Left ventricle myocardium inferior (tissue), 1 donor: ENCODE results near the gene GLYR1. TPM values are rescaled to one million over a fixed set of nuclear protein-coding genes. Genes with fewer than 3 reads are reported as not detected.

ENCODE experiments used
- DNase-seq: peaks from one replicate; pipeline ENCODE4 v3.0.0-alpha.2; 2020
- H3K27ac ChIP-seq: fragments of 200-600 bp; replicated peaks from 2 replicates; pipeline ENCODE4 v1.8.0; 2021
- H3K27me3 ChIP-seq: fragments of 200-600 bp; 2 replicates; pipeline ENCODE4 v1.8.0; 2021; ENCODE audit warnings: low read depth
- H3K36me3 ChIP-seq: fragments of 200-600 bp; 2 replicates; pipeline ENCODE4 v1.8.0; 2021
- H3K4me1 ChIP-seq: fragments of 200-600 bp; 2 replicates; pipeline ENCODE4 v1.8.0; 2021
- H3K4me3 ChIP-seq: fragments of 200-600 bp; 2 replicates; pipeline ENCODE4 v1.8.0; 2021; ENCODE audit warnings: mild to moderate bottlenecking, moderate library complexity
- H3K9me3 ChIP-seq: fragments of 200-600 bp; replicated peaks from 2 replicates; pipeline ENCODE4 v1.8.0; 2021
- intact Hi-C: fragments of 100-400 bp; cut with micrococcal nuclease; formaldehyde crosslinking; loops from one replicate; pipeline ENCODE4 v1.11.0; 2022
- total RNA-seq: library from RNA; stranded (reverse); fragmentation: NEBNext Ultra II Directional; extraction: Animal tissue kit (Norgen Biotek cat#: 25700); gene quantifications from one replicate; pipeline ENCODE4 v1.2.1, GENCODE V29; 2021
- TF ChIP-seq, protein P1 (sequence below): fragments of 200-600 bp; IDR thresholded peaks from 2 replicates; pipeline ENCODE4 v1.8.0; 2021; ENCODE audit warnings: antibody characterized with exemption, mild to moderate bottlenecking, borderline replicate concordance
- donor health status: DM: no; HTN: yes; CAD: no; lungs with severe emphysema.

GLYR1 gene
- total RNA-seq, 1 donor from 2014 or later: 86.7 TPM

DNA sequence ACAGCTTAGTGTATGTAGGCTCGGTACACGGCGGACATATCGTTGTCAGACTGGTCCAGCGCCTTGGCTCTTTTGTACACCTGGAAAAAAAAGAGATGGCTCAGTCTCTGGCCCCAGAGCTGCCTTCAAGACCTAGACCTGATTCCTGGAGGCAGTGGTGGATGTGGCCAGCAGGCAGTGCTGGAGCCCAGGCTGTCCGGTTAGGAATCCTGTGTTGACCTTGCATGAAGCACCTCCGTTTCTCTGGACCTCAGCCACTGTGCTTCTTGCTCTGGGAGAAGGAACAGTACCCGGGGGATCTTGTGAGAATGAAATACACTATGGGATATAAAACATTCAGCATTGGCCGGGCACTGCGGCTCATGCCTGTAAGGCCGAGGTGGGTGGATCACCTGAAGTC is 41.9 kb downstream of the GLYR1 start:
- H3K4me1 ChIP-seq: peaks cover 54% of the 10 kb centered on the region
- TF ChIP-seq, protein P1, sequence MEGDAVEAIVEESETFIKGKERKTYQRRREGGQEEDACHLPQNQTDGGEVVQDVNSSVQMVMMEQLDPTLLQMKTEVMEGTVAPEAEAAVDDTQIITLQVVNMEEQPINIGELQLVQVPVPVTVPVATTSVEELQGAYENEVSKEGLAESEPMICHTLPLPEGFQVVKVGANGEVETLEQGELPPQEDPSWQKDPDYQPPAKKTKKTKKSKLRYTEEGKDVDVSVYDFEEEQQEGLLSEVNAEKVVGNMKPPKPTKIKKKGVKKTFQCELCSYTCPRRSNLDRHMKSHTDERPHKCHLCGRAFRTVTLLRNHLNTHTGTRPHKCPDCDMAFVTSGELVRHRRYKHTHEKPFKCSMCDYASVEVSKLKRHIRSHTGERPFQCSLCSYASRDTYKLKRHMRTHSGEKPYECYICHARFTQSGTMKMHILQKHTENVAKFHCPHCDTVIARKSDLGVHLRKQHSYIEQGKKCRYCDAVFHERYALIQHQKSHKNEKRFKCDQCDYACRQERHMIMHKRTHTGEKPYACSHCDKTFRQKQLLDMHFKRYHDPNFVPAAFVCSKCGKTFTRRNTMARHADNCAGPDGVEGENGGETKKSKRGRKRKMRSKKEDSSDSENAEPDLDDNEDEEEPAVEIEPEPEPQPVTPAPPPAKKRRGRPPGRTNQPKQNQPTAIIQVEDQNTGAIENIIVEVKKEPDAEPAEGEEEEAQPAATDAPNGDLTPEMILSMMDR: peak; percentile 61
- DNase-seq: peak; percentile 51
- intact Hi-C loops: no loop called here
- no peaks in the 10 kb centered on the region for H3K9me3 ChIP-seq
- no peak overlapping the region for H3K4me3 ChIP-seq
- peak overlapping the region; percentile 95 for H3K27ac ChIP-seq
- H3K27me3 ChIP-seq: no peaks in the 10 kb centered on the region
- H3K36me3 ChIP-seq: peaks cover 59% of the 10 kb centered on the region

DNA sequence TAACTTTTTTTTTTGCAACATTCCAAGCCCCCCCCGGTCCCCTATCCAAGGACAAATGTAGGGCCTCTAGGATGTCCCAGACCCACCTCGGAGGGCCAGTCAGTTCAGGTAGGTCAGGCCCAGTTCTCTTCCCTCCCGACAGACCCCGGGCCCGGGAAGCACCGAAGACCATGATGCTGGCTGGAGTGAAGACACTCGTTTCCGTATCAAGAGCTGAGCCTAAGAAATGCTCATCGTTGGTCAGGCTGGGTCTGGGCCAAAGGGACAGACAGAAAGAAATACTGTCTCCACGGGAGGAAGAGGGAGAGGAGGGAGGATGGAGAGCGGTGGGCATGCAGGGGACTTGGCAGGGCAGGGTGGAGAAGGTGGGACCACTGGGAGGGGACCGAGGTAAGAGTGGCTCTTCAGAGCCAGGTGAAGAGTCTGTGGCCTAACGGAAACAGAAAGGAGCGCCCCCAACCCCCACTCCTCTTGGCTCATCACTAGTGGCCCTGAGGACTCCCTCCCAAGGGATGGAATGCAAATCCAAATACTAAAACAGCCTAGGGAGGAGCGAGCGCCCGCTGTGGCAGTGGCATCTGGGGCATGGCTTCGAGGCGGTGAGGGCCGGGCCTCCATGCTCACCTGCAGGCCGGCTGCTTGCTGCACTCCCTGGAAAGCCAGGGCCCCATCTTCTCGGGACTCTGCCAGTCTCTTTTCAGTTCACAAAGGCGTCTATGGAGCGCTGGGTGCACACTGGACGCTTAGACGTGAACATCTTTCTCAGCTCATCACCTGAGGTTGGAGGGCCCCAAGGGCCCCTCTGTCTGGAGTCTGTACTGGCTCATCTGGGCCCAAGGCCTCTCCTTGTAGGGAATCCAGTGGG is 43.0 kb downstream of the GLYR1 start:
- Histone ChIP-seq H3K27ac (peak overlapping the region; percentile 95), H3K36me3 (peaks cover 54% of the 10 kb centered on the region), H3K4me3 (no peak overlapping the region), H3K27me3 (no peaks in the 10 kb centered on the region), H3K4me1 (peaks cover 60% of the 10 kb centered on the region), H3K9me3 (no peaks in the 10 kb centered on the region)
- intact Hi-C loops: no loop called here
- no peak for DNase-seq
- TF ChIP-seq, protein P1: no peak

DNA sequence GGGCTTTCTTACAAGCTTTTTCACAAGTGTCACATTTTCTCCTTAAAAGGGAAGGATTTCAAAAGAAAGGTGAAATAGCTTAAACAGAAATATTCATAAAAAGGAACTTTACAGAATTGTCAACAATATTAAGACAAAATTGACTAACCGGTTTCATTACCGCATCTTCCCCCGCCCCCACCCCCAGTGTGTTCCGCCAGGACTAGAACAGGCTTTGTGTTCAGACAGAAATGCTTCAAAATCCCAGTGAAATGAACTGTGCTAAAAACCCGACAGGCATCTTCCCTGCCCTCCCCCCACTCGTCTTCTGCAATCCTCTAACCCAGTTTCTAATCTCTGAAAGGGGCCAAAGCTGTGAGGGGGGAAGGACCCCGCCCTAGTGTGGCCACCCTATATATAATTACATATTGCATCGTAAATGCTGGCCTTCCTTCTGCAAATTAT is 43.7 kb downstream of the GLYR1 start:
- H3K9me3 ChIP-seq: no peaks in the 10 kb centered on the region
- peaks cover 60% of the 10 kb centered on the region for H3K4me1 ChIP-seq
- peak overlapping the region; percentile 95 for H3K27ac ChIP-seq
- intact Hi-C loops: no loop called here
- H3K27me3 ChIP-seq: no peaks in the 10 kb centered on the region
- no peak for DNase-seq
- peak overlapping the region; percentile 98 for H3K4me3 ChIP-seq
- peaks cover 52% of the 10 kb centered on the region for H3K36me3 ChIP-seq
- TF ChIP-seq, protein P1: no peak

DNA sequence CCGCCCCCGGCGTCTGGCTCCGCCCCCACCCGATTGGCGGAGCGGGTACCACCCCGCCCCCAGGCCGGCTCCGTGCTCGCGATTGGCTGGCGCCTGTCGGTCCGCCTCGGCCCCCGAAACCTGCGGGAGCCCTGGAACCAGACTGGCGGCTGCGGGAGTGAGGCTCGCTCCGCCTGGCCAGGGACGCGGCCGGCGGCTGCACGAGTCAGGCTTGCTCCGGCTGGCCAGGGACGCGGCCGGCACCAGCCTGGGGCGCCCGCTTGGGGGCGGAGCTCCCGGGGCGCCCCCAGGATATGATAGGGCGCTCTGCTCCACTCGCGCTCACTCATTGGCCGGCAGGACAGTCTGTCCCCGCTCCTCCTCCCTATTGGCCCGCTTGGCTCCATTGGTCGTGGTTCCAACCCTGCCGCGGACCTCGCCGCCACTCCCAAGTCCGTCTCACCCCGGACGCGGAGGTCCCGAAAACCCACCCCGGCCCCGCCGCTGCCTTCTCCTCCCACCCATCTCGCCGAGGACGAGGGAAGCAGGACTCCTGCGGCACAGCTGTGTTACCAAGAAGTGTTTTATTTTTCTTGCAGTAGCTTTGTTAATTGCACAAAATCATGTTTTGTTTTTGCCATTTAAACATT is 44.3 kb downstream of the GLYR1 start:
- TF ChIP-seq, protein P1: peak; percentile 54
- no peaks in the 10 kb centered on the region for H3K9me3 ChIP-seq
- H3K27me3 ChIP-seq: no peaks in the 10 kb centered on the region
- peak overlapping the region; percentile 98 for H3K4me3 ChIP-seq
- peaks cover 52% of the 10 kb centered on the region for H3K36me3 ChIP-seq
- intact Hi-C loops: no loop called here
- peak; percentile 94 for DNase-seq
- H3K4me1 ChIP-seq: peaks cover 60% of the 10 kb centered on the region
- peak overlapping the region; percentile 95 for H3K27ac ChIP-seq

DNA sequence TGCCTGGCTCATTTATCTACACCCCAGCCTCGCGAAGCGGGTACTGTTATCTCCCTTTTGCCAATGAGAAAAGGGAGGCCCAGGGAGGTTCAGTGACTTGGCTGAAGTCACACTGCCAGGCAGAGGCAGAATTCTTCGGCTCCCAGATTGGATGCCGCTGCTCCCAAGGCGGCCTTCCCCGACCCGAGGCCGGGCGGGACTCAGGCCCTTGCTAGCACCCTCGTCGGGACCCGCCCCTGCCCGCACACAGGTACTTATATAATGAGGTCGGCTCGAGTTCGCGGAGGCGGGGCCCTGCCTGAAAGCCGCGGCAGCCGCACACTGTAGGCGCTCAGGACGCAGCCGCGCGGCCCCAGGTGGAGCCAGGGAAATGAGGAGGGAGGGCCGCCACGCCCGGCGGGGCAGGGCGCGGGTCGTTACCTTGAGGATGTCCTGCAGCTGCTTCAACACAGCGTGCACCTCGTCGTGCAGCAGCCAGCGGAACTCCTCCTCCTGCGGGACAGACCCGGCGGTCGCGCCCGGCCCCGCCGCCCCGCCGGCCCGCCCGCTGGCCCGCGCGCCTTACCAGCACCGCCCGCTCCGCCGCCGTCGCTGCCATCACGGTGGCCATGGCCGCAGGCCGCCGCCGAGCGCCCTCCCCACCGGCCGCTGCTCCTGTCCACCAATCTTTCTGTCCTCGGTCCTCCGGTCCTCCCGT is 45.0 kb downstream of the GLYR1 start, which contains the start of gene ROGDI:
TSS of gene ROGDI (minus strand) at position 672 of the 697 bp plus-strand sequence. CDS start at position 610, 62 bp downstream.
- Histone ChIP-seq H3K27me3 (no peaks in the 10 kb centered on the region), H3K27ac (peak within 1 kb of the TSS; percentile 95), H3K4me3 (peak within 1 kb of the TSS; percentile 98), H3K36me3 (peaks cover 52% of the 10 kb centered on the region), H3K4me1 (peaks cover 60% of the 10 kb centered on the region), H3K9me3 (no peaks in the 10 kb centered on the region)
- intact Hi-C loops: no loop called here
- peak; percentile 83 for DNase-seq
- TF ChIP-seq, protein P1: no peak
